B cell (primary cell): Measurements from ENCODE around the gene ST3GAL3. TPM values are rescaled to one million over a fixed set of nuclear protein-coding genes. Genes with fewer than 3 reads are reported as not detected.

Source experiments
- ATAC-seq: fragments of 200-7000 bp; cut with Tn5 transposase; one replicate; pipeline ENCODE4 v1.10.0; 2021; ENCODE audit warnings: low read depth, mild to moderate bottlenecking, moderate number of reproducible peaks, moderate library complexity
- CTCF ChIA-PET: fragments of 350-600 bp; sonication (Branson Sonifier 250); formaldehyde crosslinking; loops from one replicate; lab custom pipeline; 2021; ENCODE audit warnings: antibody characterized with exemption, inconsistent platforms; lab: Charles Lee
- POLR2A ChIA-PET: fragments of 350-600 bp; sonication (Branson Sonifier 250); formaldehyde crosslinking; loops from one replicate; lab custom pipeline; 2021; ENCODE audit warnings: antibody characterized with exemption; lab: Charles Lee
- DNase-seq: peaks from one replicate; pipeline ENCODE4 v3.0.0; 2013
- H2AFZ ChIP-seq: 2 replicates; pipeline ENCODE4 v1.6.1; 2012; ENCODE audit warnings: mild to moderate bottlenecking, low read depth, low read length; ENCODE audit not compliant: insufficient read depth, poor library complexity, severe bottlenecking
- H3K27ac ChIP-seq, 2 donors: 1 replicate in 1 of 2; 2 replicates in 1 of 2; pipeline ENCODE4 v1.5.1; 2012 to 2013; ENCODE audit warnings: low read length in 2 of 2, mild to moderate bottlenecking in 2 of 2, moderate library complexity in 1 of 2
- H3K27me3 ChIP-seq, 4 experiments: fragments of 200-600 bp in 1 of 4; sonication (generic) in 1 of 4; replicated peaks in 1 of 4; 1 replicate in 2 of 4; 2 replicates in 2 of 4; pipeline versions ENCODE4 v1.6.1 to v1.7.0; 2013 to 2016; ENCODE audit warnings: low read length in 3 of 4, mild to moderate bottlenecking in 2 of 4, mixed read lengths in 1 of 4, moderate library complexity in 1 of 4; ENCODE audit not compliant: insufficient read depth in 4 of 4, control insufficient read depth in 3 of 4; ENCODE audit errors: control extremely low read depth in 1 of 4
- H3K36me3 ChIP-seq, 2 experiments: replicated peaks in 1 of 2; 1 replicate in 1 of 2; 2 replicates in 1 of 2; pipeline versions ENCODE4 v1.6.1 to v1.7.1; 2013; ENCODE audit warnings: low read length in 1 of 2; ENCODE audit not compliant: insufficient read depth in 2 of 2, control insufficient read depth in 1 of 2; ENCODE audit errors: control extremely low read depth in 1 of 2, extremely low read depth in 1 of 2
- H3K4me1 ChIP-seq, 2 donors: fragments of 200-600 bp in 1 of 2; sonication (generic) in 1 of 2; 1 replicate in 1 of 2; 2 replicates in 1 of 2; pipeline versions ENCODE4 v1.5.1 to v1.6.1; 2013 to 2017; ENCODE audit warnings: low read length in 2 of 2; ENCODE audit not compliant: control insufficient read depth in 2 of 2, insufficient read depth in 2 of 2
- H3K4me2 ChIP-seq: replicated peaks from 2 replicates; pipeline ENCODE3; 2012; ENCODE audit warnings: mild to moderate bottlenecking, low read depth, low read length; ENCODE audit not compliant: poor library complexity, severe bottlenecking
- H3K4me3 ChIP-seq, 5 experiments: fragments of 200-600 bp in 1 of 5; sonication (generic) in 1 of 5; 1 replicate in 3 of 5; 2 replicates in 2 of 5; pipeline versions ENCODE4 v1.5.1 to v1.7.0; 2011 to 2016; ENCODE audit warnings: low read length in 4 of 5, mild to moderate bottlenecking in 4 of 5, low read depth in 2 of 5, control low read depth in 1 of 5, moderate library complexity in 1 of 5; ENCODE audit not compliant: insufficient read depth in 1 of 5; ENCODE audit errors: control extremely low read depth in 1 of 5, extremely low read depth in 1 of 5
- H3K79me2 ChIP-seq: fragments of 200-600 bp; sonication (generic); one replicate; pipeline ENCODE4 v1.6.0; 2016; ENCODE audit warnings: low read length; ENCODE audit not compliant: control insufficient read depth, insufficient read depth
- H3K9ac ChIP-seq: fragments of 200-600 bp; sonication (generic); 2 replicates; pipeline ENCODE4 v1.6.1; 2017; ENCODE audit warnings: mild to moderate bottlenecking, low read length, moderate library complexity
- H3K9me3 ChIP-seq, 3 donors: one replicate each; pipeline versions ENCODE4 v1.6.1 to v1.7.1; 2013; ENCODE audit warnings: low read length in 2 of 3; ENCODE audit not compliant: control insufficient read depth in 2 of 3, insufficient read depth in 1 of 3; ENCODE audit errors: control extremely low read depth in 1 of 3
- H4K20me1 ChIP-seq: 2 replicates; pipeline ENCODE4 v1.6.0; 2012; ENCODE audit warnings: mild to moderate bottlenecking, low read length; ENCODE audit not compliant: insufficient read depth, control insufficient read depth, poor library complexity, severe bottlenecking
- H3K27ac Mint-ChIP-seq: one replicate; pipeline ENCODE4 v1.8.0; 2021; ENCODE audit warnings: mixed read lengths
- H3K27me3 Mint-ChIP-seq: one replicate; pipeline ENCODE4 v1.8.0; 2021; ENCODE audit warnings: mixed read lengths
- H3K4me1 Mint-ChIP-seq: one replicate; pipeline ENCODE4 v1.8.0; 2021; ENCODE audit warnings: mixed read lengths
- H3K4me3 Mint-ChIP-seq: one replicate; pipeline ENCODE4 v1.8.0; 2021; ENCODE audit warnings: mixed read lengths
- H3K9me3 Mint-ChIP-seq: one replicate; pipeline ENCODE4 v1.8.0; 2022; ENCODE audit warnings: mixed read lengths; ENCODE audit not compliant: insufficient read depth
- CTCF ChIP-seq: fragments of 200-600 bp; IDR thresholded peaks from one replicate; pipeline ENCODE4 v1.8.0; 2022; ENCODE audit warnings: antibody characterized with exemption, mild to moderate bottlenecking
- EZH2 ChIP-seq: IDR thresholded peaks from 2 replicates; pipeline ENCODE4 v1.6.1; 2012; ENCODE audit warnings: borderline replicate concordance, low read depth, mild to moderate bottlenecking, moderate library complexity, low read length; ENCODE audit not compliant: insufficient read depth, poor library complexity, severe bottlenecking
- WGBS: methylation state at CpG from one replicate; pipeline ENCODE4 v1.1.5; 2013; ENCODE audit warnings: missing lambda C conversion rate; ENCODE audit not compliant: insufficient coverage; 5-methylcytosine and 5-hydroxymethylcytosine counted together
- intact Hi-C: fragments of 100-400 bp; cut with micrococcal nuclease; formaldehyde crosslinking; loops from one replicate; pipeline ENCODE4 v1.10.0; 2022
- polyA plus RNA-seq: library from polyadenylated mRNA; depleted of rRNA; stranded (reverse); fragments of >200 nt; gene quantifications from 2 replicates; pipeline ENCODE4 v1.2.3, GENCODE V29; 2012
- total RNA-seq, 2 donors: library from RNA; stranded (reverse); fragments of 120-200 nt in 1 of 2; gene quantifications; 1 replicate in 1 of 2; 2 replicates in 1 of 2; pipeline versions ENCODE4 v1.2.3 to v1.2.4, GENCODE V29; 2013 to 2022

Gene ST3GAL3
- total and polyA plus RNA-seq, 2 donors (not counting 1 experiment from before 2014, with no cell fraction given) = 16.8 to 31.4 TPM

- H3K9me3 ChIP-seq = peaks cover 0 to 13% (median 5%) of the 10 kb centered on the region in 3 donors
- WGBS = 100% methylated on average over 1 of the region's 2 CpGs
- H3K4me3 Mint-ChIP-seq = no peak overlapping the region
- H3K9ac ChIP-seq = no peak overlapping the region
- H3K27me3 ChIP-seq = no peaks in the 10 kb centered on the region
- H3K4me3 ChIP-seq = no peak overlapping the region
- no peaks in the 10 kb centered on the region for H3K79me2 ChIP-seq
- no peak overlapping the region for H2AFZ ChIP-seq
- no peak for TF ChIP-seq EZH2
- no peak for TF ChIP-seq CTCF
- intact Hi-C loops = no loop called here
- peaks cover 21% of the 10 kb centered on the region for H3K9me3 Mint-ChIP-seq
- H4K20me1 ChIP-seq = no peaks in the 10 kb centered on the region
- ATAC-seq = no peak
- H3K36me3 ChIP-seq = no peaks in the 10 kb centered on the region
- CTCF ChIA-PET = no interaction called here
- H3K4me1 Mint-ChIP-seq = no peaks in the 10 kb centered on the region
- DNase-seq = no peak
- no peak overlapping the region for H3K27ac ChIP-seq
- H3K27ac Mint-ChIP-seq = no peak overlapping the region
- no peaks in the 10 kb centered on the region for H3K4me1 ChIP-seq
- POLR2A ChIA-PET = no interaction called here
- H3K27me3 Mint-ChIP-seq = no peaks in the 10 kb centered on the region
- no peak overlapping the region for H3K4me2 ChIP-seq
Observed at GRCh38 chr1:43781574-43781973, 74.2 kb downstream of the ST3GAL3 start.

GRCh38 chr1:43783096-43783670, 75.8 kb downstream of the ST3GAL3 start:
- Mint-ChIP-seq H3K4me3 (no peak overlapping the region), H3K27ac (no peak overlapping the region), H3K4me1 (no peaks in the 10 kb centered on the region), H3K27me3 (no peaks in the 10 kb centered on the region), H3K9me3 (peaks cover 15% of the 10 kb centered on the region)
- intact Hi-C loops = no loop called here
- Histone ChIP-seq H3K4me1 (no peaks in the 10 kb centered on the region), H3K9me3 (peaks cover 0 to 13% (median 5%) of the 10 kb centered on the region in 3 donors), H3K4me3 (no peak overlapping the region), H4K20me1 (no peaks in the 10 kb centered on the region), H3K36me3 (no peaks in the 10 kb centered on the region), H3K27ac (no peak overlapping the region), H3K79me2 (no peaks in the 10 kb centered on the region), H3K4me2 (no peak overlapping the region), H3K9ac (no peak overlapping the region), H3K27me3 (no peaks in the 10 kb centered on the region), H2AFZ (no peak overlapping the region)
- ChIA-PET CTCF (no interaction called here), POLR2A (no interaction called here)
- ATAC-seq (no peak), DNase-seq (no peak)
- TF ChIP-seq CTCF = no peak
- no peak for TF ChIP-seq EZH2
- WGBS = 96% methylated on average over 4 of the region's 4 CpGs
